Neural progenitor cell (in vitro differentiated cells): ENCODE measurements around the gene CCSER2.

ENCODE experiments used
- CTCF ChIP-seq: fragments of 200-600 bp; sonication (generic); IDR thresholded peaks from 2 replicates; pipeline ENCODE4 v1.5.1; 2017; ENCODE audit warnings: antibody characterized with exemption, mild to moderate bottlenecking
- EZH2 ChIP-seq: fragments of 200-600 bp; sonication (generic); IDR thresholded peaks from 2 replicates; pipeline ENCODE4 v1.6.1; 2017; ENCODE audit warnings: antibody characterized with exemption, mild to moderate bottlenecking, moderate library complexity
- EZH2phosphoT487 ChIP-seq: fragments of 200-600 bp; sonication (generic); IDR thresholded peaks from 2 replicates; pipeline ENCODE4 v1.6.1; 2017; ENCODE audit warnings: antibody characterized with exemption

- TF ChIP-seq EZH2 = no peak
- TF ChIP-seq CTCF = no peak
- no peak for TF ChIP-seq EZH2phosphoT487
These were observed 87.8 kb downstream of the CCSER2 start for GRCh38 chr10:84416245-84416555.
